ENCODE measurements around the gene RETSAT. TPM values are rescaled to one million over a fixed set of nuclear protein-coding genes. Genes with fewer than 3 reads are reported as not detected.

RETSAT gene
- total RNA-seq, 1 experiment from 2014 or later, result 32.3 TPM

DNA sequence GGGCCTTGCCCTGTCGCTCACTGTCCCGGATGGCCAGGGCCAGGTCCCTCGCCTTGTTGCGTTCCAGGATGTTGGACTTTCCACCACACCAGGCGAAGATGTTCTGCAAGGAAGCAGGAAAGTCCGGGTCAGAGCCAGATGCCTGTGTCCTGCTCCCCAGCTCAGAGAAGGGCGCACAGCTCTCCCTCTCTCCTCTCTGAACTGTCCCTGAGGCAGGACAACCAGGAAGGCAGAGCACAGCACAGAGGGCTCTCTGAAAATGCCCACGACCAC lies 44.8 kb upstream of the RETSAT start:
- TF ChIP-seq, protein P1, sequence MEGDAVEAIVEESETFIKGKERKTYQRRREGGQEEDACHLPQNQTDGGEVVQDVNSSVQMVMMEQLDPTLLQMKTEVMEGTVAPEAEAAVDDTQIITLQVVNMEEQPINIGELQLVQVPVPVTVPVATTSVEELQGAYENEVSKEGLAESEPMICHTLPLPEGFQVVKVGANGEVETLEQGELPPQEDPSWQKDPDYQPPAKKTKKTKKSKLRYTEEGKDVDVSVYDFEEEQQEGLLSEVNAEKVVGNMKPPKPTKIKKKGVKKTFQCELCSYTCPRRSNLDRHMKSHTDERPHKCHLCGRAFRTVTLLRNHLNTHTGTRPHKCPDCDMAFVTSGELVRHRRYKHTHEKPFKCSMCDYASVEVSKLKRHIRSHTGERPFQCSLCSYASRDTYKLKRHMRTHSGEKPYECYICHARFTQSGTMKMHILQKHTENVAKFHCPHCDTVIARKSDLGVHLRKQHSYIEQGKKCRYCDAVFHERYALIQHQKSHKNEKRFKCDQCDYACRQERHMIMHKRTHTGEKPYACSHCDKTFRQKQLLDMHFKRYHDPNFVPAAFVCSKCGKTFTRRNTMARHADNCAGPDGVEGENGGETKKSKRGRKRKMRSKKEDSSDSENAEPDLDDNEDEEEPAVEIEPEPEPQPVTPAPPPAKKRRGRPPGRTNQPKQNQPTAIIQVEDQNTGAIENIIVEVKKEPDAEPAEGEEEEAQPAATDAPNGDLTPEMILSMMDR (IDR thresholded peaks at IDR 0.05; ENCODE audit: insufficient read depth in 1 of 2, low read depth in 1 of 2, low read length in 1 of 2, severe bottlenecking in 1 of 2, unreplicated experiment in 1 of 2), result no peak
- no peak for DNase-seq
- intact Hi-C loops (cut with micrococcal nuclease; ENCODE audit: unreplicated experiment), result no loop called here
- Mint-ChIP-seq H3K36me3 (ENCODE audit: insufficient read depth, unreplicated experiment) (no peaks in the 10 kb centered on the region), H3K27ac (ENCODE audit: unreplicated experiment) (no peak overlapping the region), H3K9me3 (ENCODE audit: unreplicated experiment) (peaks cover 19% of the 10 kb centered on the region), H3K27me3 (ENCODE audit: insufficient read depth, unreplicated experiment) (no peaks in the 10 kb centered on the region), H3K4me3 (ENCODE audit: unreplicated experiment) (no peak overlapping the region), H3K4me1 (ENCODE audit: low read depth, unreplicated experiment) (peaks cover 7% of the 10 kb centered on the region)
- ChIA-PET POLR2A (no interaction called here), CTCF (no interaction called here)
- no peak overlapping the region for H3K4me3 ChIP-seq (ENCODE audit: low read depth, low read length)
- no peaks in the 10 kb centered on the region for H3K27me3 ChIP-seq (replicated peaks; ENCODE audit: control insufficient read depth, insufficient read depth, low read length)
- H3K36me3 ChIP-seq (ENCODE audit: control insufficient read depth, insufficient read depth, low read length), result no peaks in the 10 kb centered on the region
- peaks cover 10% of the 10 kb centered on the region for H3K9me3 ChIP-seq
- no TSS peak for BruUV-seq (replicated peaks)
- H3K4me1 ChIP-seq, result peaks cover 8% of the 10 kb centered on the region; the same call in 1 of the 2 replicates

DNA sequence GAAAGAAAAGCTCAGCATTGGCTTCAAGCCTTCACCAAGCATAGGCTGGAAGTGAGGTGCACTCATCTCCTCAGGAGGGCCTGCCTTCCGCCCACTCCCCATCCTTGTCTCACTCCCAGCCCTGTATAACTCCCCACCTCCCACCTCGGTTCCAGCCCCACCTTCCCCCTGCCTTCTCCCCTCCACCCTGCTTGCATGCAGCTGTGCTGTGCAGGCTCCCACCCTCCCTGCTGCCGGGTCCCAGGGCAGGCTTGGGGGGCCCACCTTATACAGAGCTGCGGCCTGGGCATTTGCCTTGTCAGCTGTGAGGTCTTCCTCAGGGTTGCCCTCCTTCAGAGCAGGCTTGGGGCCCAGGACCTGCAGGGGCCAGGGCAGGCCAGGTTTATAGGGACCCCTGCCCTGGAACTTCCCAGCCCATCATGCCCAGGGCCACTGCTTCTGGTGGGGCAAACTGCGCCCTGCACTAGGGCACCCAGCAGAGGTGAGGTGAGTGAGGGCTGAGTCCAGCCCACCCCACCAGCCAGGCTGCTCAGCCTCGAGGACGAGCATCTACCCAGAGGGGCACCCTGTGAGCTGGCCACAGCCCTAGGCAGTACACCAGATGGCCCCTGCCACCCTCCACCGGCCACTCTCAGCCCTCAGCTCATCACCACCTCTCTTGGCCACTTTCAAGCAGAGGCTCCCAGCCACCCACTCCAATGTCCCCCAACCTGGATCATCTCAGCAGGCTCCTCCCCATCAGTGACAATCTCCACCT lies 44.3 kb upstream of the RETSAT start:
- ChIA-PET CTCF (no interaction called here), POLR2A (no interaction called here)
- BruUV-seq (replicated peaks), result no TSS peak
- TF ChIP-seq, protein P1 (IDR thresholded peaks at IDR 0.05; ENCODE audit: insufficient read depth in 1 of 2, low read depth in 1 of 2, low read length in 1 of 2, severe bottlenecking in 1 of 2, unreplicated experiment in 1 of 2), result no peak
- H3K4me3 ChIP-seq (ENCODE audit: low read depth, low read length), result no peak overlapping the region
- no peak overlapping the region for H3K27ac Mint-ChIP-seq (ENCODE audit: unreplicated experiment)
- H3K4me1 ChIP-seq, result peaks cover 8% of the 10 kb centered on the region; the same call in 1 of the 2 replicates
- no peak overlapping the region for H3K4me3 Mint-ChIP-seq (ENCODE audit: unreplicated experiment)
- peaks cover 14% of the 10 kb centered on the region for H3K9me3 Mint-ChIP-seq (ENCODE audit: unreplicated experiment)
- H3K9me3 ChIP-seq, result peaks cover 8% of the 10 kb centered on the region; the same call in 1 of the 2 replicates
- no peaks in the 10 kb centered on the region for H3K27me3 Mint-ChIP-seq (ENCODE audit: insufficient read depth, unreplicated experiment)
- H3K27me3 ChIP-seq (replicated peaks; ENCODE audit: control insufficient read depth, insufficient read depth, low read length), result no peaks in the 10 kb centered on the region
- DNase-seq, result peak in 1 of 2 experiments; percentile 31
- H3K4me1 Mint-ChIP-seq (ENCODE audit: low read depth, unreplicated experiment), result peaks cover 7% of the 10 kb centered on the region
- intact Hi-C loops (cut with micrococcal nuclease; ENCODE audit: unreplicated experiment), result no loop called here
- H3K36me3 Mint-ChIP-seq (ENCODE audit: insufficient read depth, unreplicated experiment), result no peaks in the 10 kb centered on the region
- H3K36me3 ChIP-seq (ENCODE audit: control insufficient read depth, insufficient read depth, low read length), result no peaks in the 10 kb centered on the region

DNA sequence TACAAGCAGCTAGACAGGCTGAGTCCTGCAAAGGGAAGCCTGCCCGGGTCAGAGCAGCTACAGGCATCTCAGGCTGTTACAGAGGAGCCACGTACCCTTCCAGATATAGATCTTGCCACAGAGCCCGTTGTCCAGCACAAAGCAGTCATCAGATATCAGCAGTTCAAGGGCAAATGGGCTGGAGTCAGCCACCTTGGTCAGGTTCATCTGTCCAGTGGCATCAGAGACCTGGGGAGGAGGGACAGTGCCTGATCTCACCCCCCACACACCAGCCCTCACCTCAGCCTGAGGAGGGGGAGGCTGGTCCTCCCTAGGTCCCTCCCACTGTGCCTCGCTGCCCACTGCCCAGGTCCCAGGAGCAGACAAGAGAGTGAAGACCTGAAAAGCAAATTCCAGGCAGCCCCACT lies 43.6 kb upstream of the RETSAT start:
- Histone ChIP-seq H3K4me3 (ENCODE audit: low read depth, low read length) (no peak overlapping the region), H3K9me3 (0 out of 2 replicates have a peak, but pooled peaks cover 2% of the 10 kb centered on the region), H3K36me3 (ENCODE audit: control insufficient read depth, insufficient read depth, low read length) (no peaks in the 10 kb centered on the region), H3K27me3 (replicated peaks; ENCODE audit: control insufficient read depth, insufficient read depth, low read length) (no peaks in the 10 kb centered on the region), H3K4me1 (peaks cover 8% of the 10 kb centered on the region; the same call in 1 of the 2 replicates)
- ChIA-PET CTCF (no interaction called here), POLR2A (no interaction called here)
- no peak overlapping the region for H3K27ac Mint-ChIP-seq (ENCODE audit: unreplicated experiment)
- intact Hi-C loops (cut with micrococcal nuclease; ENCODE audit: unreplicated experiment), result no loop called here
- peaks cover 7% of the 10 kb centered on the region for H3K4me1 Mint-ChIP-seq (ENCODE audit: low read depth, unreplicated experiment)
- no TSS peak for BruUV-seq (replicated peaks)
- H3K4me3 Mint-ChIP-seq (ENCODE audit: unreplicated experiment), result no peak overlapping the region
- no peaks in the 10 kb centered on the region for H3K27me3 Mint-ChIP-seq (ENCODE audit: insufficient read depth, unreplicated experiment)
- H3K36me3 Mint-ChIP-seq (ENCODE audit: insufficient read depth, unreplicated experiment), result no peaks in the 10 kb centered on the region
- TF ChIP-seq, protein P1 (IDR thresholded peaks at IDR 0.05; ENCODE audit: insufficient read depth in 1 of 2, low read depth in 1 of 2, low read length in 1 of 2, severe bottlenecking in 1 of 2, unreplicated experiment in 1 of 2), result no peak
- peak in 1 of 2 experiments; percentile 28 for DNase-seq
- H3K9me3 Mint-ChIP-seq (ENCODE audit: unreplicated experiment), result peaks cover 10% of the 10 kb centered on the region
